NCI-H226 (cell line): ENCODE data around the gene SHB.

Experiments
- DNase-seq: peaks from one replicate; pipeline ENCODE4 v3.0.0-alpha.2; 2015

Gene SHB

DNA sequence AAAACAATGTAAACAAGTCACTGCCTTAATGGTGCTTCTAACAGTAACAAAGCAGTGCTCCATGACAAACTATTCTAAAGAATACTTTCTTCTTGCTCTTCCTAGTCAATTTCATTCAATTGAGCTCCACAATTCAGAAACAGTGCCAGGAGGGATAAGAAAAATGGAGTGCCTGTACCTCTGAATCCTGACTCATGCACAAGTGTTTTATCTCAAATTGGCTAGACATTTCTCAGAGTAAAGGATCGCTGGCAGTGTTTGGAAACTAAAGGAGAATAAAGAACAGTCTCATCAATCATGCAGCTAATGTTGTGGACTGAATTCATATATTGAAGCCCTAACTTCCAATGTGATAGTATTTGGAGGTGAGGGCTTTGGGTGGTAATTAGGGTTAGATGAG is 192.7 kb downstream of the SHB start:
- no peak for DNase-seq

DNA sequence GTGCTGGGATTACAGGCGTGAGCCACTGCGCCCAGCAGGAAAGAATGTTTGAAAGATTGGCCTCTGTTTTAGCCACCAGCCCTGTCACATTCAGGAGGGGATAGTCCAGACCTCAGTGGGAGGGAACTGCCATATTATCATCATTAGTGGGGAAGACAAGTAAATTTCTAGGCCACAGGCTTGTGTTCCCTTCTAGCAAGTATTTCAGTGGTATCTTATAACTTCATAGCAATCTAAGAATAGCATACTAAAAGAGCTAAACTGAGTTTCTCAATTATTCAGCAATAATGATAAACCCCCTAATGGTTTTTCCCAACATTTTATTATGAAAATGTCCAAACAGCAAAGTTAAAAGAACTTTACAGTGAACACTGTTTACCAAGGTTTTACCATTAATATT is 195.1 kb downstream of the SHB start:
- no peak for DNase-seq

DNA sequence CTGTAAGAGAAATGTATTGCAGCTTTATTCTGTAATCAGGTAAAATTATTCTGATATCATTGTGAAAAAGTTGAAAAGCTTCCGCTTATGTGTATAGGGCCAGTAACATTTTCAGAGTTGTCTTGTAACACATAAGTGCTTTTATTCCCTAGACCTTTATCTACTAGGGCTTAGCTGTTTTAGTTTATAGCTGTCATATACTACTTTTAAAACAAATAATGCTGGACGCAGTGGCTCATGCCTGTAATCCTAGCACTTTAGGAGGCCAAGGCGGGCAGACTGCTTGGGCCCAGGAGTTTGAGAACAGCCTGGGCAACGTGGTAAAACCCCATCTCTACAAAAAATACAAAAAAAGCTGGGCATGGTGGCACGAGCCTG is 198.2 kb downstream of the SHB start:
- no peak for DNase-seq

DNA sequence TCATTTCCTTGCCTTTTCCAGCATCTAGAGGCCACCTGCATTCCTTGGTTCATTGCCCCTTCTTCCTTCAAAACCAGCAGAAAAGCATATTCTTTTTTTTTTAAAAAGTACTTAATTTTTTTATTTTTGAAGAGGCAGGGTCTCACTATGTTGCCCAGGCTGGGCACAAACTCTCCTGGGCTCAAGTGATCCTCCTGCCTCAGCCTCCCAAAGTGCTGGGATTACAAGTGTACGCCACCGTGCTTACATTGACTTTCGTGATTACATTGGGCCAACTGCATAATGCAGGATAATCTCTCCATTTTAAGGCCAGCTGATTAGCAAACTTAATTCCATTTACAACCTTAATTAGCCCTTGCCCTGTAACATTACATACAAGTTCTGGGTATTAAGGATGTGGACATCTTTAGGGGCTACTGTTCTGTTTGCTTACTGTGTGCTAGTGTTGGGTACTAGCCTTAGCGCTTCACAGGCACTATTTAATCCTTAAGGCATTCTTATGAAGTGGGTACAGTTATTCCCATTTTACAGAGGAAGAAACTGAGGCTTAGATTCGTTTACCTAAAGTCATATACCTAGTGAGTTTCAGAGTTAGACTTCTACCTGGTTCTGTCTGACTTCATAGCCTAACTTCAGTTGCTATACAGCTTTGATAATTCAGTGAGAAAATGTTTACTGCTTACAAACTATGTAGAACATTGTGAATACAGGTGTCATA is 198.8 kb downstream of the SHB start:
- DNase-seq, result no peak
